SK-N-SH treated with all-trans-retinoic acid at 6 μM for 48 hours (cell line): Measurements from ENCODE around the gene GABARAPL1.

ENCODE experiments used
- ATAC-seq: fragments of 200-7000 bp; cut with Tn5 transposase; 3 replicates; pipeline ENCODE4 v1.9.1; 2020; ENCODE audit warnings: mild to moderate bottlenecking, moderate library complexity
- ARNTL ChIP-seq: fragments of 450-650 bp; formaldehyde crosslinking; IDR thresholded peaks from 2 replicates; pipeline ENCODE4 v1.5.0; 2020; ENCODE audit warnings: low read depth, mild to moderate bottlenecking, moderate library complexity, borderline replicate concordance
- BACH2 ChIP-seq: fragments of 250-450 bp; sonication (Bioruptor Pico); IDR thresholded peaks from 2 replicates; pipeline ENCODE4 v1.9.0; 2021; ENCODE audit warnings: mild to moderate bottlenecking, borderline replicate concordance
- CREB5 ChIP-seq: fragments of 250-450 bp; sonication (Bioruptor Pico); IDR thresholded peaks from 2 replicates; pipeline ENCODE4 v1.5.1; 2020; ENCODE audit warnings: low read depth, mild to moderate bottlenecking, moderate library complexity
- CSDC2 ChIP-seq: fragments of 250-450 bp; sonication (Bioruptor Pico); IDR thresholded peaks from 2 replicates; pipeline ENCODE4 v1.5.0; 2020; ENCODE audit warnings: mild to moderate bottlenecking, moderate library complexity
- CSRNP3 ChIP-seq: fragments of 250-450 bp; sonication (Bioruptor Pico); IDR thresholded peaks from 2 replicates; pipeline ENCODE4 v1.5.1; 2021; ENCODE audit warnings: mild to moderate bottlenecking, moderate library complexity
- ESRRG ChIP-seq: fragments of 250-450 bp; sonication (Bioruptor Pico); IDR thresholded peaks from 2 replicates; pipeline ENCODE4 v1.6.1; 2021; ENCODE audit warnings: mild to moderate bottlenecking
- GLIS3 ChIP-seq: fragments of 250-450 bp; sonication (Bioruptor Pico); IDR thresholded peaks from 2 replicates; pipeline ENCODE4 v1.5.0; 2020; ENCODE audit warnings: mild to moderate bottlenecking, moderate library complexity
- OSR1 ChIP-seq: fragments of 250-450 bp; sonication (Bioruptor Pico); IDR thresholded peaks from 2 replicates; pipeline ENCODE4 v1.8.0; 2022; ENCODE audit warnings: moderate library complexity, mild to moderate bottlenecking, inconsistent platforms
- PATZ1 ChIP-seq: fragments of 250-450 bp; sonication (Bioruptor Pico); IDR thresholded peaks from 2 replicates; pipeline ENCODE4 v1.8.0; 2020; ENCODE audit warnings: mild to moderate bottlenecking, moderate library complexity, borderline replicate concordance
- POU6F1 ChIP-seq: fragments of 250-450 bp; sonication (Bioruptor Pico); IDR thresholded peaks from 2 replicates; pipeline ENCODE4 v1.8.0; 2021; ENCODE audit warnings: low read depth, mild to moderate bottlenecking, moderate library complexity, borderline replicate concordance
- PPARA ChIP-seq: fragments of 250-450 bp; sonication (Bioruptor Pico); IDR thresholded peaks from 2 replicates; pipeline ENCODE4 v1.5.0; 2020; ENCODE audit warnings: mild to moderate bottlenecking, borderline replicate concordance
- RARB ChIP-seq: fragments of 250-450 bp; sonication (Bioruptor Pico); IDR thresholded peaks from 2 replicates; pipeline ENCODE4 v1.8.0; 2021; ENCODE audit warnings: mild to moderate bottlenecking, moderate library complexity
- SNAI2 ChIP-seq: fragments of 250-450 bp; sonication (Bioruptor Pico); IDR thresholded peaks from 2 replicates; pipeline ENCODE4 v1.5.0; 2020; ENCODE audit warnings: mild to moderate bottlenecking, moderate library complexity
- TCF4 ChIP-seq: fragments of 250-450 bp; sonication (Bioruptor Pico); IDR thresholded peaks from 2 replicates; pipeline ENCODE4 v1.8.0; 2021; ENCODE audit warnings: mild to moderate bottlenecking, moderate library complexity, borderline replicate concordance
- TOX ChIP-seq: fragments of 250-450 bp; sonication (Bioruptor Pico); IDR thresholded peaks from 2 replicates; pipeline ENCODE4 v1.8.0; 2021; ENCODE audit warnings: mild to moderate bottlenecking, moderate library complexity, borderline replicate concordance
- TSHZ2 ChIP-seq: fragments of 250-450 bp; sonication (Bioruptor Pico); IDR thresholded peaks from 2 replicates; pipeline ENCODE4 v1.5.0; 2020; ENCODE audit warnings: mild to moderate bottlenecking, moderate library complexity
- ZC3H10 ChIP-seq: fragments of 250-450 bp; sonication (Bioruptor Pico); IDR thresholded peaks from 2 replicates; pipeline ENCODE4 v1.5.1; 2021; ENCODE audit warnings: mild to moderate bottlenecking, moderate library complexity
- ZFP3 ChIP-seq: fragments of 250-450 bp; sonication (Bioruptor Pico); IDR thresholded peaks from 2 replicates; pipeline ENCODE4 v1.5.0; 2020; ENCODE audit warnings: mild to moderate bottlenecking, moderate library complexity
- ZFP30 ChIP-seq: fragments of 450-650 bp; formaldehyde crosslinking; IDR thresholded peaks from 2 replicates; pipeline ENCODE4 v1.5.0; 2022; ENCODE audit warnings: mild to moderate bottlenecking, moderate library complexity
- ZNF565 ChIP-seq: fragments of 450-650 bp; formaldehyde crosslinking; conservative IDR thresholded peaks from 2 replicates; pipeline ENCODE4 v1.5.0; 2020; ENCODE audit warnings: low read depth, mild to moderate bottlenecking, moderate library complexity
- ZNF70 ChIP-seq: fragments of 450-650 bp; formaldehyde crosslinking; IDR thresholded peaks from 2 replicates; pipeline ENCODE4 v1.5.0; 2020; ENCODE audit warnings: mild to moderate bottlenecking, moderate library complexity
- ZNF8 ChIP-seq: fragments of 450-650 bp; formaldehyde crosslinking; IDR thresholded peaks from 2 replicates; pipeline ENCODE4 v1.5.0; 2020; ENCODE audit warnings: mild to moderate bottlenecking, moderate library complexity

GABARAPL1 gene

GRCh38 chr12:10175846-10176636 lies 36.6 kb upstream of the GABARAPL1 start:
- ATAC-seq, result no peak
- TF ChIP-seq RARB (no peak), TSHZ2 (CRISPR knock-in tag) (no peak), GLIS3 (CRISPR knock-in tag) (no peak), ESRRG (CRISPR knock-in tag) (no peak), OSR1 (CRISPR knock-in tag) (no peak), TCF4 (no peak), BACH2 (CRISPR knock-in tag) (no peak), ZNF565 (CRISPR knock-in tag) (no peak), CREB5 (CRISPR knock-in tag) (no peak), SNAI2 (CRISPR knock-in tag) (no peak), ZNF8 (CRISPR knock-in tag) (no peak), PPARA (CRISPR knock-in tag) (no peak)

GRCh38 chr12:10178821-10179220 lies 33.9 kb upstream of the GABARAPL1 start, which contains the start of gene TMEM52B:
TMEM52B (plus strand) TSS chr12:10179032; CDS start chr12:10179575, 543 bp downstream.
- TF ChIP-seq TOX (CRISPR knock-in tag) (no peak), ZNF70 (CRISPR knock-in tag) (no peak), ARNTL (no peak), CREB5 (CRISPR knock-in tag) (no peak), ESRRG (CRISPR knock-in tag) (no peak), OSR1 (CRISPR knock-in tag) (no peak), SNAI2 (CRISPR knock-in tag) (no peak), ZFP3 (CRISPR knock-in tag) (no peak), ZC3H10 (CRISPR knock-in tag) (no peak), GLIS3 (CRISPR knock-in tag) (no peak), POU6F1 (no peak), ZFP30 (no peak), CSDC2 (CRISPR knock-in tag) (no peak), CSRNP3 (CRISPR knock-in tag) (no peak), TSHZ2 (CRISPR knock-in tag) (no peak), ZNF8 (CRISPR knock-in tag) (no peak), PATZ1 (no peak), PPARA (CRISPR knock-in tag) (no peak), ZNF565 (CRISPR knock-in tag) (no peak)
- no peak for ATAC-seq
